Parathyroid adenoma (tissue), 2 donors: ENCODE results near the gene KDM1A.
A peak's percentile ranks its signal among the peaks of the same experiment; 100 is the strongest.

Experiments used
- H2AFZ ChIP-seq: fragments of 300-600 bp; sonication (generic); one replicate; pipeline ENCODE4 v1.7.0; 2017; ENCODE audit warnings: antibody characterized with exemption, mild to moderate bottlenecking
- H3K27ac ChIP-seq: fragments of 300-600 bp; sonication (generic); one replicate; pipeline ENCODE4 v1.7.0; 2017
- H3K27me3 ChIP-seq: fragments of 300-600 bp; sonication (generic); one replicate; pipeline ENCODE4 v1.7.0; 2017; ENCODE audit warnings: low read length; ENCODE audit not compliant: control insufficient read depth, insufficient read depth
- H3K36me3 ChIP-seq: fragments of 300-600 bp; sonication (generic); one replicate; pipeline ENCODE4 v1.7.0; 2017; ENCODE audit warnings: low read length; ENCODE audit not compliant: control insufficient read depth, insufficient read depth
- H3K4me1 ChIP-seq: fragments of 300-600 bp; sonication (generic); one replicate; pipeline ENCODE4 v1.7.0; 2017; ENCODE audit warnings: control low read depth
- H3K4me2 ChIP-seq: fragments of 300-600 bp; sonication (generic); one replicate; pipeline ENCODE4 v1.7.0; 2017; ENCODE audit warnings: low read length
- H3K4me3 ChIP-seq: fragments of 300-600 bp; sonication (generic); one replicate; pipeline ENCODE4 v1.7.0; 2017; ENCODE audit warnings: low read depth, low read length
- H3K79me2 ChIP-seq: fragments of 300-600 bp; sonication (generic); one replicate; pipeline ENCODE4 v1.7.0; 2017; ENCODE audit warnings: control low read depth
- H3K9ac ChIP-seq: fragments of 300-600 bp; sonication (generic); one replicate; pipeline ENCODE4 v1.7.0; 2017; ENCODE audit warnings: mild to moderate bottlenecking
- H3K9me3 ChIP-seq: fragments of 300-600 bp; sonication (generic); one replicate; pipeline ENCODE4 v1.7.0; 2017; ENCODE audit warnings: low read length; ENCODE audit not compliant: control insufficient read depth
- CTCF ChIP-seq: fragments of 300-600 bp; sonication (generic); IDR thresholded peaks from one replicate; pipeline ENCODE4 v1.7.0; 2017; ENCODE audit warnings: antibody characterized with exemption, mild to moderate bottlenecking
- donor health status: primary hyperparathyroidism.

KDM1A gene

GRCh38 chr1:23044035-23044434 lies 24.8 kb downstream of the KDM1A start:
- Histone ChIP-seq H3K4me2 (no peak overlapping the region), H3K9me3 (no peaks in the 10 kb centered on the region), H3K27ac (no peak overlapping the region), H3K36me3 (no peaks in the 10 kb centered on the region), H3K9ac (no peak overlapping the region), H3K4me1 (peaks cover 2% of the 10 kb centered on the region), H3K79me2 (peaks cover 3% of the 10 kb centered on the region), H3K27me3 (no peaks in the 10 kb centered on the region), H3K4me3 (no peak overlapping the region), H2AFZ (no peak overlapping the region)
- no peak for TF ChIP-seq CTCF

GRCh38 chr1:23050201-23050600 lies 30.9 kb downstream of the KDM1A start:
- no peak for TF ChIP-seq CTCF
- Histone ChIP-seq H3K79me2 (peaks cover 4% of the 10 kb centered on the region), H3K9ac (no peak overlapping the region), H3K27me3 (no peaks in the 10 kb centered on the region), H2AFZ (no peak overlapping the region), H3K4me2 (peak overlapping the region; percentile 32), H3K4me3 (no peak overlapping the region), H3K4me1 (no peaks in the 10 kb centered on the region), H3K9me3 (no peaks in the 10 kb centered on the region), H3K27ac (no peak overlapping the region), H3K36me3 (no peaks in the 10 kb centered on the region)

- Histone ChIP-seq H3K27me3 (no peaks in the 10 kb centered on the region), H3K79me2 (peaks cover 4% of the 10 kb centered on the region), H3K9ac (no peak overlapping the region), H3K9me3 (no peaks in the 10 kb centered on the region), H3K4me2 (no peak overlapping the region), H2AFZ (no peak overlapping the region), H3K4me3 (no peak overlapping the region), H3K4me1 (no peaks in the 10 kb centered on the region), H3K27ac (no peak overlapping the region), H3K36me3 (no peaks in the 10 kb centered on the region)
- TF ChIP-seq CTCF = no peak
Measured at GRCh38 chr1:23051290-23051909, 32.1 kb downstream of the KDM1A start.

- Histone ChIP-seq H3K4me3 (no peak overlapping the region), H3K9me3 (no peaks in the 10 kb centered on the region), H3K27ac (no peak overlapping the region), H2AFZ (no peak overlapping the region), H3K27me3 (no peaks in the 10 kb centered on the region), H3K4me2 (no peak overlapping the region), H3K4me1 (no peaks in the 10 kb centered on the region), H3K79me2 (peaks cover 16% of the 10 kb centered on the region), H3K9ac (no peak overlapping the region), H3K36me3 (no peaks in the 10 kb centered on the region)
- no peak for TF ChIP-seq CTCF
Measured at GRCh38 chr1:23057301-23057700, 38.0 kb downstream of the KDM1A start.

- H3K4me3 ChIP-seq = no peak overlapping the region
- TF ChIP-seq CTCF = no peak
- H3K27ac ChIP-seq = no peak overlapping the region
- H3K79me2 ChIP-seq = peaks cover 9% of the 10 kb centered on the region
- no peak overlapping the region for H3K9ac ChIP-seq
- no peaks in the 10 kb centered on the region for H3K9me3 ChIP-seq
- no peaks in the 10 kb centered on the region for H3K36me3 ChIP-seq
- no peak overlapping the region for H2AFZ ChIP-seq
- no peaks in the 10 kb centered on the region for H3K27me3 ChIP-seq
- no peaks in the 10 kb centered on the region for H3K4me1 ChIP-seq
- H3K4me2 ChIP-seq = no peak overlapping the region
Measured at GRCh38 chr1:23062271-23062670, 43.0 kb downstream of the KDM1A start.
